Measurements from ENCODE around the gene OBSCN.

OBSCN gene

GRCh38 chr1:228385232-228385631, 177.4 kb downstream of the OBSCN start:
- peaks cover 2% of the 10 kb centered on the region for H3K27me3 ChIP-seq (ENCODE audit: insufficient read depth, poor library complexity, severe bottlenecking)
- TF ChIP-seq CTCF (IDR thresholded peaks at IDR 0.05; ENCODE audit: insufficient read depth, low read length) = no peak
- TF ChIP-seq SPI1 (IDR thresholded peaks at IDR 0.05; ENCODE audit: borderline replicate concordance, low read depth) = no peak
- no peak for TF ChIP-seq POLR2AphosphoS5 (IDR thresholded peaks at IDR 0.05; ENCODE audit: low read depth)
- no peak for TF ChIP-seq REST (IDR thresholded peaks at IDR 0.05; ENCODE audit: insufficient replicate concordance, low read depth)
- H3K27ac ChIP-seq (replicated peaks) = no peak overlapping the region
- H3K4me3 ChIP-seq (replicated peaks; ENCODE audit: insufficient read depth, low read length) = no peak overlapping the region
- no peak for DNase-seq (ENCODE audit: low read depth in 1 of 2, low spot score in 1 of 2)

GRCh38 chr1:228387321-228387720, 179.5 kb downstream of the OBSCN start:
- TF ChIP-seq POLR2AphosphoS5 (IDR thresholded peaks at IDR 0.05; ENCODE audit: low read depth) (no peak), CTCF (IDR thresholded peaks at IDR 0.05; ENCODE audit: insufficient read depth, low read length) (no peak), REST (IDR thresholded peaks at IDR 0.05; ENCODE audit: insufficient replicate concordance, low read depth) (no peak), SPI1 (IDR thresholded peaks at IDR 0.05; ENCODE audit: borderline replicate concordance, low read depth) (no peak), GABPA (IDR thresholded peaks at IDR 0.05; ENCODE audit: low read depth) (no peak)
- no peak for DNase-seq (ENCODE audit: low read depth in 1 of 2, low spot score in 1 of 2)
- Histone ChIP-seq H3K27me3 (ENCODE audit: insufficient read depth, poor library complexity, severe bottlenecking) (no peaks in the 10 kb centered on the region), H3K27ac (replicated peaks) (no peak overlapping the region), H3K4me3 (replicated peaks; ENCODE audit: insufficient read depth, low read length) (no peak overlapping the region)

- TF ChIP-seq GABPA (IDR thresholded peaks at IDR 0.05; ENCODE audit: low read depth) (no peak), SPI1 (IDR thresholded peaks at IDR 0.05; ENCODE audit: borderline replicate concordance, low read depth) (no peak), POLR2AphosphoS5 (IDR thresholded peaks at IDR 0.05; ENCODE audit: low read depth) (no peak), REST (IDR thresholded peaks at IDR 0.05; ENCODE audit: insufficient replicate concordance, low read depth) (no peak), CTCF (IDR thresholded peaks at IDR 0.05; ENCODE audit: insufficient read depth, low read length) (no peak)
- H3K4me3 ChIP-seq (replicated peaks; ENCODE audit: insufficient read depth, low read length) = no peak overlapping the region
- no peak for DNase-seq (ENCODE audit: low read depth in 1 of 2, low spot score in 1 of 2)
- no peak overlapping the region for H3K27ac ChIP-seq (replicated peaks)
- H3K27me3 ChIP-seq (ENCODE audit: insufficient read depth, poor library complexity, severe bottlenecking) = no peaks in the 10 kb centered on the region
Observed at GRCh38 chr1:228390649-228391048, 182.8 kb downstream of the OBSCN start.

All from HL-60 (cell line).